Measurements from ENCODE around the gene TMEM151A. TPM values are rescaled to one million over a fixed set of nuclear protein-coding genes. Genes with fewer than 3 reads are reported as not detected.

The TMEM151A gene
- total RNA-seq, 1 donor from 2014 or later = 0.14 TPM

GRCh38 chr11:66328031-66328301 is 36.3 kb downstream of the TMEM151A start:
- ATAC-seq (no peak), DNase-seq (ENCODE audit: missing footprints) (peak; percentile 21)
- intact Hi-C loops (cut with DNase I) = loop anchor here (1.0 kb wide), 1 partner anchor 16 kb away; no protein-coding TSS in a partner anchor

- ATAC-seq = peak; percentile 73
- intact Hi-C loops (cut with DNase I) = loop anchor here (1.0 kb wide), 1 partner anchor 16 kb away; no protein-coding TSS in a partner anchor
Observed at GRCh38 chr11:66328302-66329144, 36.8 kb downstream of the TMEM151A start.

GRCh38 chr11:66329165-66329673 is 37.5 kb downstream of the TMEM151A start:
- no peak for ATAC-seq
- peak; percentile 21 for DNase-seq (ENCODE audit: missing footprints)
- intact Hi-C loops (cut with DNase I) = no loop called here

More at GRCh38 chr11:66328302-66329144, 36.8 kb downstream of the TMEM151A start:
- peak; percentile 88 for DNase-seq (ENCODE audit: missing footprints)

GRCh38 chr11:66330931-66331330 is 39.2 kb downstream of the TMEM151A start:
- DNase-seq (ENCODE audit: missing footprints) = peak; percentile 1
- intact Hi-C loops (cut with DNase I) = no loop called here
- ATAC-seq = no peak

- intact Hi-C loops (cut with DNase I) = no loop called here
- DNase-seq (ENCODE audit: missing footprints) = peak; percentile 40
Observed at GRCh38 chr11:66331542-66332370, 40.1 kb downstream of the TMEM151A start.

GRCh38 chr11:66332371-66333219 is 40.9 kb downstream of the TMEM151A start:
- DNase-seq (ENCODE audit: missing footprints) = peak; percentile 31
- intact Hi-C loops (cut with DNase I) = no loop called here
- ATAC-seq = no peak

More at GRCh38 chr11:66331542-66332370, 40.1 kb downstream of the TMEM151A start:
- no peak for ATAC-seq

- intact Hi-C loops (cut with DNase I) = no loop called here
- ATAC-seq = no peak
- peak; percentile 51 for DNase-seq (ENCODE audit: missing footprints)
Observed at GRCh38 chr11:66333220-66333877, 41.7 kb downstream of the TMEM151A start.

GRCh38 chr11:66333896-66334604 is 42.4 kb downstream of the TMEM151A start:
- intact Hi-C loops (cut with DNase I) = no loop called here
- DNase-seq (ENCODE audit: missing footprints) (peak; percentile 35), ATAC-seq (no peak)

GRCh38 chr11:66334605-66335442 is 43.1 kb downstream of the TMEM151A start:
- DNase-seq (ENCODE audit: missing footprints) (peak; percentile 71), ATAC-seq (no peak)
- intact Hi-C loops (cut with DNase I) = loop anchor here (5.0 kb wide), 1 partner anchor 113 kb away; no protein-coding TSS in a partner anchor

- intact Hi-C loops (cut with DNase I) = loop anchor here (5.0 kb wide), 1 partner anchor 113 kb away; no protein-coding TSS in a partner anchor
- ATAC-seq (peak; percentile 12), DNase-seq (ENCODE audit: missing footprints) (peak; percentile 57)
Observed at GRCh38 chr11:66335531-66336233, 44.0 kb downstream of the TMEM151A start.

GRCh38 chr11:66336234-66337102 is 44.8 kb downstream of the TMEM151A start, which contains the start of gene RIN1:
Gene RIN1 (minus strand): TSS chr11:66336434. CDS start chr11:66336402, 32 bp downstream.
- ATAC-seq (peak; percentile 69), DNase-seq (ENCODE audit: missing footprints) (peak; percentile 66)
- intact Hi-C loops (cut with DNase I) = loop anchor here (5.0 kb wide), 1 partner anchor 114 kb away; no protein-coding TSS in a partner anchor

GRCh38 chr11:66337103-66337899 is 45.6 kb downstream of the TMEM151A start:
- DNase-seq (ENCODE audit: missing footprints) = peak; percentile 56
- ATAC-seq = no peak
- intact Hi-C loops (cut with DNase I) = loop anchor here (5.0 kb wide), 1 partner anchor 115 kb away; no protein-coding TSS in a partner anchor

GRCh38 chr11:66338276-66339161 is 46.8 kb downstream of the TMEM151A start:
- DNase-seq (ENCODE audit: missing footprints) (peak; percentile 20), ATAC-seq (no peak)
- intact Hi-C loops (cut with DNase I) = loop anchor here (5.0 kb wide), 1 partner anchor 116 kb away; no protein-coding TSS in a partner anchor
